Psoas muscle (tissue), 8 donors: Measurements from ENCODE around the gene DBH. TPM values are rescaled to one million over a fixed set of nuclear protein-coding genes. Genes with fewer than 3 reads are reported as not detected.

Source experiments
- ATAC-seq, 4 donors: fragments of 200-7000 bp; cut with Tn5 transposase; one replicate each; pipeline ENCODE4 v1.9.1; 2020; ENCODE audit warnings: moderate library complexity in 3 of 4, mild to moderate bottlenecking in 2 of 4
- DNase-seq, 2 donors: peaks; one replicate each; pipeline ENCODE4 v3.0.0-alpha.2; 2020
- H3K27ac ChIP-seq: fragments of 200-600 bp; one replicate; pipeline ENCODE4 v1.8.0; 2022
- H3K27me3 ChIP-seq, 3 donors: fragments of 200-600 bp in 1 of 3; one replicate each; pipeline versions ENCODE4 v1.6.1 to v1.8.0; 2013 to 2022; ENCODE audit warnings: low read length in 2 of 3, mild to moderate bottlenecking in 2 of 3, moderate library complexity in 1 of 3; ENCODE audit not compliant: insufficient read depth in 3 of 3
- H3K36me3 ChIP-seq, 2 donors: fragments of 200-600 bp in 1 of 2; one replicate each; pipeline versions ENCODE4 v1.6.1 to v1.8.0; 2013 to 2022; ENCODE audit warnings: low read depth in 1 of 2, mild to moderate bottlenecking in 1 of 2, moderate library complexity in 1 of 2; ENCODE audit not compliant: insufficient read depth in 1 of 2
- H3K4me1 ChIP-seq: fragments of 200-600 bp; one replicate; pipeline ENCODE4 v1.8.0; 2022
- H3K4me3 ChIP-seq: fragments of 200-600 bp; one replicate; pipeline ENCODE4 v1.8.0; 2022; ENCODE audit warnings: mild to moderate bottlenecking
- H3K9me3 ChIP-seq: fragments of 200-600 bp; one replicate; pipeline ENCODE4 v1.8.0; 2022
- WGBS, 3 donors: extraction: QIAGEN DNeasy Blood & Tissue Kit; methylation state at CpG; one replicate each; pipeline versions ENCODE4 v1.1.6 to v1.1.7; 2013; 5-methylcytosine and 5-hydroxymethylcytosine counted together
- intact Hi-C, 2 donors: fragments of 100-400 bp; cut with DNase I; formaldehyde crosslinking; loops; one replicate each; pipeline versions ENCODE4 v1.11.0 to v1.14.2; 2022
- polyA plus RNA-seq, 3 donors: library from polyadenylated mRNA; stranded (reverse); fragments of 200-250 nt; gene quantifications; one replicate each; pipeline ENCODE4 v1.2.3, GENCODE V29; 2013
- total RNA-seq, 4 donors: library from RNA; stranded (reverse); fragmentation: NEBNext Ultra II Directional in 2 of 4; extraction: Animal tissue kit (Norgen Biotek cat#: 25700) in 2 of 4; gene quantifications; one replicate each; pipeline versions ENCODE4 v1.2.1 to v1.2.4, GENCODE V29; 2021 to 2023
- TF ChIP-seq, protein P1 (sequence below): fragments of 200-600 bp; IDR thresholded peaks from one replicate; pipeline ENCODE4 v1.8.0; 2022; ENCODE audit warnings: antibody characterized with exemption
- donor health status: healthy with polysubstance abuse.
- donor health status: DM: no; HTN: no; CAD: no; lungs with moderate emphysema.
- donor health status: Bipolar disorder and iron deficiency.
- donor health status: healthy.
- donor health status: DM: yes; HTN: yes; CAD: no.
- donor health status: DM: no; HTN: no; CAD: no.
- donor health status: DM: no; HTN: no; CAD: no.
- donor health status: DM: yes; HTN: yes; CAD: no.

The DBH gene
- total and polyA plus RNA-seq, 7 donors: 0.01 to 0.30 (median 0.05) TPM; not detected in 3

DNA sequence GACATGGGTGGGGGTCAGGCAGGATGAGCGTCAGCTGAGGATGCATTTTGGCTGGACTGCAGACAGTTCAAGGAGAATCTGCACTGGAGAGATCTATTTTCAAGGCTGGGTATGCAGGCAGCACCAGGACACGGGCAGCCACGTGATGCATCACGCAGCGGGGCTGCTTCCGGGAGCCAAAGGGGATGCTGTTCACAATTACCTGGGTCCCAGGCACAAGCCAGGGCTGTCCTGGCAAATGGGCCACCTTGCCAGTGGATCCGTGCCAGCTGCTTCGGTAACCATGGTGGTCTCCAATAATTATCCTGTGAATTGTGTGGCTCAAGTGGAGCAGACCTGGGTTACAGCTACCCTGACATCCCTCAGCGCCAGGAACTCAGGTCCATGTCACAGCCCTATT is 17.5 kb downstream of the DBH start:
- H3K36me3 ChIP-seq: no peaks in the 10 kb centered on the region
- TF ChIP-seq, protein P1, sequence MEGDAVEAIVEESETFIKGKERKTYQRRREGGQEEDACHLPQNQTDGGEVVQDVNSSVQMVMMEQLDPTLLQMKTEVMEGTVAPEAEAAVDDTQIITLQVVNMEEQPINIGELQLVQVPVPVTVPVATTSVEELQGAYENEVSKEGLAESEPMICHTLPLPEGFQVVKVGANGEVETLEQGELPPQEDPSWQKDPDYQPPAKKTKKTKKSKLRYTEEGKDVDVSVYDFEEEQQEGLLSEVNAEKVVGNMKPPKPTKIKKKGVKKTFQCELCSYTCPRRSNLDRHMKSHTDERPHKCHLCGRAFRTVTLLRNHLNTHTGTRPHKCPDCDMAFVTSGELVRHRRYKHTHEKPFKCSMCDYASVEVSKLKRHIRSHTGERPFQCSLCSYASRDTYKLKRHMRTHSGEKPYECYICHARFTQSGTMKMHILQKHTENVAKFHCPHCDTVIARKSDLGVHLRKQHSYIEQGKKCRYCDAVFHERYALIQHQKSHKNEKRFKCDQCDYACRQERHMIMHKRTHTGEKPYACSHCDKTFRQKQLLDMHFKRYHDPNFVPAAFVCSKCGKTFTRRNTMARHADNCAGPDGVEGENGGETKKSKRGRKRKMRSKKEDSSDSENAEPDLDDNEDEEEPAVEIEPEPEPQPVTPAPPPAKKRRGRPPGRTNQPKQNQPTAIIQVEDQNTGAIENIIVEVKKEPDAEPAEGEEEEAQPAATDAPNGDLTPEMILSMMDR: no peak
- H3K27ac ChIP-seq: no peak overlapping the region
- peaks cover 2 to 67% (median 15%) of the 10 kb centered on the region in 3 donors for H3K27me3 ChIP-seq
- H3K9me3 ChIP-seq: no peaks in the 10 kb centered on the region
- DNase-seq (no peak), ATAC-seq (no peak)
- H3K4me1 ChIP-seq: no peaks in the 10 kb centered on the region
- H3K4me3 ChIP-seq: no peak overlapping the region
- intact Hi-C loops: no loop called here
- WGBS, 3 donors: 56 to 62% (median 60%) methylated on average over 9 of the region's 9 CpGs

DNA sequence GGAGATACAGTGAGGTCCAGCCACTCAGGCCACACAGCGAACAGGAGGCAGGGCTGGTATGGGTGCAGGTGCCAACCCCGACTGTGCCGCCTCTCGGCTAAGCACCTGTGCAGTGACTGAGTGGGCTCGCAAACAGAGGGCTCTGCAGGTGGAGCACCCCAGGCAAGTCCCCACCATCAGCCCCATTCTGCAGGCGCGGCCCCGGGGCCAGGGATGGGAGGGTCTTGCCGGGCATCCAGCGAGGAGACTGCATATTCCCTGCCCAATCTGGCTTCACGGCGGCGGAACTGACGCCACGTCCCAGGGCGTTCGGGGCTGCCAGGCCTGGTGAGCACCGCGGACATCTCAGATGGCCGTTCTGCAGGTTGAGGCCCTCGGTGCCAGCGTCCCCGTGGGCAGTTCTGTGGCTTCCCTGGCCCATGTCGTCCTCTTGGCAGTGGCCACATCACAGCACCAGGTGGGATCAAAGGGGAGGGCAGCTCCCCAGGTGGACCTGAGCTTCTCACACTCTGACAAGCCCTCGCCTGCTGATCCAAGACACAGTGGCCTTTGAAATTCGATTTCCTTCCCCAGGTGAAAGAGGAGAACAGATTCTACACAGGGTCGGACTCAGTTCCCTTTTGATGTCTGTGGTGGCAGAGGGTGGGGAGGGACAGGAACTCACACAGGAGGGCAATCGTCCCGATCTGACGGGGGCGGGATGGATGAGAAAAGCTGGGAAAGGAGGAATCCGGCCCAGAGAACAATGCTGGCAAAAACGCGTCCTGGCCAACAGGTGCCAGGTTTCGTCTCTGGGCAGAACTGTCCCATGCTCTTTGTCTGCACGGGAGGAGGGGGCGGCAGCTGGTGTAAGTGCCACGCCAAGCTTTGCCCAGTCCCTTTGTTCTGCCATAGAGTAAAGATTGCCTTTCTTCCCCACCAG is 18.8 kb downstream of the DBH start:
- Histone ChIP-seq H3K9me3 (no peaks in the 10 kb centered on the region), H3K36me3 (no peaks in the 10 kb centered on the region), H3K27me3 (peaks cover 0 to 74% (median 15%) of the 10 kb centered on the region in 3 donors), H3K27ac (no peak overlapping the region), H3K4me3 (no peak overlapping the region), H3K4me1 (peaks cover 3% of the 10 kb centered on the region)
- intact Hi-C loops: no loop called here
- DNase-seq (no peak), ATAC-seq (no peak)
- WGBS, 3 donors: 42 to 49% (median 44%) methylated on average over 38 of the region's 38 CpGs
- TF ChIP-seq, protein P1: no peak

DNA sequence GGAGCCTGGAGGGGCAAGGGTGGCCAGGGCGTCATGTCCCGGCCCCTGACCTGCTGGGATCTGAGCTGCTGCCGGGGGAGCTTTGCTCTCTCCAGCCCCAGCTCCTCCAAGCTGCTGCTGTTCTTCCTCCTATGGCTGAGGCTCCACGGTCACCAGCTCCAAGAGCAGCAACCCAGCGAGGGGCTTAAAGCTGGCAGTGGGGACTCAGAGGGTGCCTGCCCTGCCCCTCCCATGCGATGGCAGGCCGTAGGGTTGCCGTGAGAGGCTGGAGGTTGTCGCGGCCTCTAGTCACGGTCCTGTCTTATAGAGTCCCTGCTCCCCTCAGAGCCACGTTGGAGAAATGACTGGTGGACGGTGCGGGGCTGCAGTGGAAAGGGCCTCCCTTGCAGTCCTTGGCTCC is 19.5 kb downstream of the DBH start:
- TF ChIP-seq, protein P1: no peak
- H3K4me3 ChIP-seq: no peak overlapping the region
- DNase-seq (no peak), ATAC-seq (no peak)
- intact Hi-C loops: no loop called here
- no peaks in the 10 kb centered on the region for H3K36me3 ChIP-seq
- 38 to 43% (median 43%) methylated on average over 14 of the region's 14 CpGs for WGBS, 3 donors
- H3K9me3 ChIP-seq: no peaks in the 10 kb centered on the region
- no peak overlapping the region for H3K27ac ChIP-seq
- peaks cover 0 to 79% (median 19%) of the 10 kb centered on the region in 3 donors for H3K27me3 ChIP-seq
- peaks cover 3% of the 10 kb centered on the region for H3K4me1 ChIP-seq

DNA sequence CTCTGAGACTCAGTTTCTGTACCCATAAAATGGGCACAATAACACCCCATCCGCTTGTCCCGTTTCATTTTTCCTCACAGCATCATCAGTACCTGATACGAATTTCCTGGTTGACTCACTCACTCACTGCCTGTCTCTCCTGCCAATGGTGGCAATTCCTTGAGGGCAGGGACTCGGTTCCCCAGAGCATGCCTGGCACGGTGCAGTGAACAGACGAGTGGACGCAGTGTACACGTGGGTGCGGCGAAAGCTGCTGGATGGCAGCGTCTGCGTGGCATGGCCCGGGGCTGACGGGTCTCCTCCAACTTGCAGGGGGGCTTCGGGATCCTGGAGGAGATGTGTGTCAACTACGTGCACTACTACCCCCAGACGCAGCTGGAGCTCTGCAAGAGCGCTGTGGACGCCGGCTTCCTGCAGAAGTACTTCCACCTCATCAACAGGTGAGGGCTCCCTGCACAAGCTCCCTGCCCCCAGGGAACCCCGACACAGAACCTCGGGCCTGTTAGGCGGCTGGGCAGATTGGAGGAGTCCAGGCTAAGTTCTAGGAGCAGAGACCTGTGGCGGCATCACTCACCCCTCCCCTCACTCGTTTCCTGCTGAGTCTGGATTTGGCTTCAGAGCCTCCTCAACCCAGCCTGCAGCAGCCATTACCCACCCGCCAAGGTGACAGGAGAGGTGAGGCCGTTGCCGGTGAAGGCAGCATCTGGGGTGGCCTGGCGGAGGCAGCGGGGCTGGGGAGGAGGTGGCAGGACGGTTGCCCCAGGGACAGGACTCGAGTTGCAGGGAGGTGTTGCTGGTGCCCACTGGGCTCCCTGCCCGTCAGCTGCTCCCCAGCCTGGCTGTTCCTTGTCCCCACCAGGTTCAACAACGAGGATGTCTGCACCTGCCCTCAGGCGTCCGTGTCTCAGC is 20.3 kb downstream of the DBH start:
- Histone ChIP-seq H3K4me3 (no peak overlapping the region), H3K36me3 (no peaks in the 10 kb centered on the region), H3K4me1 (peaks cover 3% of the 10 kb centered on the region), H3K27ac (no peak overlapping the region), H3K9me3 (no peaks in the 10 kb centered on the region), H3K27me3 (peaks cover 0 to 82% (median 19%) of the 10 kb centered on the region in 3 donors)
- ATAC-seq (no peak), DNase-seq (no peak)
- TF ChIP-seq, protein P1: no peak
- WGBS, 3 donors: 56 to 64% (median 57%) methylated on average over 36 of the region's 36 CpGs
- intact Hi-C loops: no loop called here
